ENCODE measurements around the gene PLXNA1.

The PLXNA1 gene

DNA sequence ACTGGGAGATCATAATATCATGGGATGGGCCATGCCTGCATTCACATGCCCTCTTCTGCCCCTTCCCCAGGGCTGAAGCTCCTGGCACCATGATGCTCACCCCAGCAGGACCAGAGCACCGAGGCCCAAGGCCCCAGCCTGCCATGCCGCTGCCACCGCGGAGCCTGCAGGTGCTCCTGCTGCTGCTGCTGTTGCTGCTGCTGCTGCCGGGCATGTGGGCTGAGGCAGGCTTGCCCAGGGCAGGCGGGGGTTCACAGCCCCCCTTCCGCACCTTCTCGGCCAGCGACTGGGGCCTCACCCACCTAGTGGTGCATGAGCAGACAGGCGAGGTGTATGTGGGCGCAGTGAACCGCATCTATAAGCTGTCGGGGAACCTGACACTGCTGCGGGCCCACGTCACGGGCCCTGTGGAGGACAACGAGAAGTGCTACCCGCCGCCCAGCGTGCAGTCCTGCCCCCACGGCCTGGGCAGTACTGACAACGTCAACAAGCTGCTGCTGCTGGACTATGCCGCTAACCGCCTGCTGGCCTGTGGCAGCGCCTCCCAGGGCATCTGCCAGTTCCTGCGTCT lies 5.6 kb downstream of the PLXNA1 start:
- no peak for DNase-seq

DNA sequence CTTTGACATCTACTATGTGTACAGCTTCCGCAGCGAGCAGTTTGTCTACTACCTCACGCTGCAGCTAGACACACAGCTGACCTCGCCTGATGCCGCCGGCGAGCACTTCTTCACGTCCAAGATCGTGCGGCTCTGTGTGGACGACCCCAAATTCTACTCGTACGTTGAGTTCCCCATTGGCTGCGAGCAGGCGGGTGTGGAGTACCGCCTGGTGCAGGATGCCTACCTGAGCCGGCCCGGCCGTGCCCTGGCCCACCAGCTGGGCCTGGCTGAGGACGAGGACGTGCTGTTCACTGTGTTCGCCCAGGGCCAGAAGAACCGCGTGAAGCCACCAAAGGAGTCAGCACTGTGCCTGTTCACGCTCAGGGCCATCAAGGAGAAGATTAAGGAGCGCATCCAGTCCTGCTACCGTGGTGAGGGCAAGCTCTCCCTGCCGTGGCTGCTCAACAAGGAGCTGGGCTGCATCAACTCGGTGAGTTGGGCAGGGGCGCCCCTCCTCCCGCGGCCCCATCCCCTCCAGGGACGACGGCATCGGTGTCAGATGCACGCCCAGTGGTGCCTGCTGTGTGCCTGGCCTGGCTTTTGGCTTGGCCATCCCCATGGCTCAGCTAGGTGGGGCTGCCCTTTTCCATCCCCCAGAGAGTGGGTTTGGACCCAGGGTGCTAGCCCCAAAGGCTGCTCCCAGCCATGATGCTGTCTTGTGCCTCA lies 6.6 kb downstream of the PLXNA1 start:
- DNase-seq = no peak

DNA sequence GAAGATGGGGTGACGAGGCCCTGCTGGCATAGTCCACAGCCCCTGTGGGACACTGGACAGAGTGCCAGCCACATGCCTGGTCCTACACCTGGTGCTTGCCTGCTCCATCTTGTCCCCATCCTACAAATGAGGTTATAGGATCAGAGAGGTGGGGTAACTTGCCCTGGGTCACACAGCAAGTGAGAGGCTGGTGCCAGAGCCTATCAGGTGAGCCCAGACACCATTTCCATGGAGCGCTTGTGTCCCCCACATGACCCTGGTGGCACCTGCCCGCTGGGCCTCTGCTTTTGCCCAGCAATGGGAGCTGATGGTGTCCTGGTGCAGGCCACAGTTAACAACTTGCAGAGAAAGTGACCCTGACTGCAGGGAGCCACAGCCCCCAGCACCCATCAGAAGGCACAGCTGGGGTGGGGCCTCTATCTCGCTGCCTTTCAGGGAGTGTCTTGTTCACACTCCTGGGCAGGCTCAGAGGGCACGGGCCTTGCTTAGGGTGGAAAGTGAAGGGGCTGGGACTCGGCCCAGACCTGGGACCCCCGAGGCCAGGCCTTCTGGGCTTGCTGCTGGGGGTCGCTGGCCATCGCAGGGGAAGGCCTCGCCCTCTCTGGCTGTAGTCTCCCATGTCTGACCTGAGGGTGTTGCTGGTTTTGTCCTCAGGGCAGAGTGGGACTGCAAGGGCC lies 7.2 kb downstream of the PLXNA1 start:
- no peak for DNase-seq

DNA sequence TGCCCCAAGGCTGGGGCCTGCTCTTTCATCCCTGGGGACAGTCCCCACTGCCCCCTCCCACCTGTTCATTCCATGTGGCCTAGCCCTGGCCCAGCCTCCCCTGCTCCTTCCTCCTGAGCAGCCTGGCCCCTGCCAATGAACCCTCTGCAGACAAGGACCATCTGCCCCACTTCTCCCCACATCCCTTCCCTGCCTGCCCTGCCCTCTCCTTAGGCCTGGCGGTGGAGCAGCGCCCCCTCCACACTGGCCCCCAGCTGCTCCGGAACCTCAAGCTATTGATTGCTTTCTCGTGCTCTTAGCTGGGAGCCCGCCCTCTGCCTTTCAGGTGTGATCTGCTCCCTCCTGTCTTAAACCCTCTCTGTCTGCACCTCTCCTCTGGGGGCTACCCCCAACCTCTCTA lies 8.0 kb downstream of the PLXNA1 start:
- DNase-seq = no peak

DNA sequence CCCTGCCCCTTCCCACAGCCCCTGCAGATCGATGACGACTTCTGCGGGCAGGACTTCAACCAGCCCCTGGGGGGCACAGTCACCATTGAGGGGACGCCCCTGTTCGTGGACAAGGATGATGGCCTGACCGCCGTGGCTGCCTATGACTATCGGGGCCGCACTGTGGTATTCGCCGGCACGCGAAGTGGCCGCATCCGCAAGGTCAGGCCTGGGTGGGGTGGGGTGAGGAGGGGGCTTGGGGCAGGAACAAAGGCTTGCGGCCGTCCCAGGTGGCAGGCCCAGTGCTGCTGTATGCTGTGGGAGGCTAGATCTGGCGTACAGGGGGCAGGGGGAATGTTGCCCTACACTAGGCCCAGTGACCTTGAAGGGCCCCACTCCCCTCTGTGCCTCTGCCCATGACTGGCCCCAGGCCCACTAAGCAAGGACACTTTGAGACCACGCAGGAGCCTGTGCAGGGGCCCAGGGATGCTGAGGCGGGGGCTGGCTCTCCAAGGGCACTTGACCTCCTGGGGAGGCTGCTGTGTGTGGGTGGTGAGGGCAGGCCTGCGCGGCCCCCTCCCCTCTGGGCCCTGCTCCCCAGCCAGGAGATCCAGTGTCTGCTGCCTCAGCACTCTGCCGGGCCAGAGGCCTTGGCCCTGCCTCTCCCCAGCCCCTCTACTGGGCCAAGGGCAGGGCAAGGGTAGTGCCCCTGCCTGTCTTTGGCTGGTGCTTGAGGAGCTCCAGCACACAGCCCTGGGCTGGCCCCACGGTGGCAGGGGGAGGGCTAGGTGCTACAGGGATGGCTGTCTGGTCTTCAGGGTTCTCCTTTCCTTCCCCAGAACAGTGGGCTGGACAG lies 8.7 kb downstream of the PLXNA1 start:
- no peak for DNase-seq

DNA sequence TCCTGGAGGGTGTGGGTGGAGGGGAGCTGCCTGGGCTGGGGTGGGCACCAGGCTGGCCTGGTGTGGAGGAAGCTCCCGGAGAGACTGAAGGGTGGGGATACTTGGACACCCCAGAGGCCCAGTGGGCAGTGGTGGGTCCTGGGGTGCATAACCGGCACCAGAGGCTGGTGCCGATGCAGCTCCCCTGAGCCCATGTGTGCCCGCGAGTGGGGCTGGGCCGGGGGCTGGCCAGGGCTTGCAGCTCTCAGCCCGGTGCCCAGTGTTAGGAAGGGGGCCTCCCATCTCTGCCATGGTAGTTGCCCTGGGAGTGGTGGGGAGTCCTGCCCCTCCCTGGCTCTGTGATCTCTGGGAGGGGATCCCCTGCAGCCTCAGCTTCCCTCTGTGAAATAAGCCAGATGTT lies 9.3 kb downstream of the PLXNA1 start:
- no peak for DNase-seq

DNA sequence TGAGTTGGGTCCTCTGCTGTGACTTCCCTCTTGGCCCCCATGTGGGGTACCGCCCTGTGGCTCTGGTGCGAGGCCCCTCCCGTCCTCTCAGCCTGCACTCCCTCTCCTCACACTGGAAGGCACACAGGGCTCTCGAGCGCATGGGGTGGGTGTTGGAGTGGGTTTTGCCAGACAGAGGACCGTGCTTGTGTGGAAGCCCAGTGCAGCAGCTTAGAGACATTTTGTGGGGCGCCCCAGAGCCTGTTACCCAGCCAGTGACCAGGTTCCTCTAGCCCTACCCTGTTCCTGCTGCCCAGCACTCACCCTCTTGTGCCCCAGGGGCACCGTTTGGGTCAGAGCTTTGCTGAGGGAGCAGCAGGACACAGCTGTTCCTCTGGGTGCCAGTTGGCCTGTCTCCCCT lies 9.9 kb downstream of the PLXNA1 start:
- no peak for DNase-seq

DNA sequence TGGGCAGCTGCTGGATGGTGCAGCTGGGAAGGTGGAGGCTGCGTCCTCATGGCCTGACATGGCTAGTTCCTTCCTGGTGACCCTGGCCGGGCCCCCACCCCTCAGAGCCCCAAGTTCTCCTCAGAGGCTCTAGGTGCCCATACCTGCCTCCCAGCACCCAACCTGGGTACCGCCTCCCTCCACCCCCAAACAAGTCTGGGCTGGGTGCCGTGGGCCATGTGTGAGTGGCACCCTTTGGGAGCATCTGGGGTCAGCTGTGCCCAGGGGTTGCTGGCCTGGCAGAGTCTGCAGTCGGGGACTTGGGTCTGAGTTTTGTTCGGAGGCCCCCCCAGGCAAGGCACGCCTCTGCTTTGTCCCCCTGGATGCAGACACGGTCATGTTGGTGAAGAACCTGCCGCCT lies 10.5 kb downstream of the PLXNA1 start:
- DNase-seq = no peak

DNA sequence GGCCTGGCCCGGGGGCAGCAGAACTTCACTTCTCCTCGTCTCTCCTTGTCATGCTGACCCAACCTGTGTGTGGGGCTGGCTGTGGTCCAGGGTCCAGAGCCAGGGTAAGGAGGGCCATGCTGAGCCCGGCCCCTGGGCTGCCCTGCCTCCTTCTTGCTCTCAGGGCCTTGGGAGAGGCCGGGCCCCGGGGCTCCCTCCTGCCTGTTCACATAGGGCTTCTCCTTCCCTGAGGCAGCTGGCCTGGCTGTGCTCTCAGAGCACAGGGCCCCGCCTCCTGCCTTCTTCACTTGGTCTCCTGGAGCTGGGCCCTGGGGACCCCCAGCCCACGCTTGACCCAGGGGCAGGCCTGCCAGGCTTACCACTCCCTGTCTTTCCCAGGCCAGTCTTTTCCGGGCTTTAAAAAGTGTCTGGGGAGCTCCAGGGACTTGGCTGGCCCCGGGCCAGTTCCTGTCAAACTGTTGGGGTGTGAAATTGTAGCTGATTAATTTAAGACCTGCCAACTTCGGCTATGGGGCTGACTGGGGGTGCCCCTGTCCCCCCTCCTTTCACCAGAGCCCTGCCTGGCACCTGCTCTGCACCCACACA lies 11.8 kb downstream of the PLXNA1 start:
- no peak for DNase-seq

DNA sequence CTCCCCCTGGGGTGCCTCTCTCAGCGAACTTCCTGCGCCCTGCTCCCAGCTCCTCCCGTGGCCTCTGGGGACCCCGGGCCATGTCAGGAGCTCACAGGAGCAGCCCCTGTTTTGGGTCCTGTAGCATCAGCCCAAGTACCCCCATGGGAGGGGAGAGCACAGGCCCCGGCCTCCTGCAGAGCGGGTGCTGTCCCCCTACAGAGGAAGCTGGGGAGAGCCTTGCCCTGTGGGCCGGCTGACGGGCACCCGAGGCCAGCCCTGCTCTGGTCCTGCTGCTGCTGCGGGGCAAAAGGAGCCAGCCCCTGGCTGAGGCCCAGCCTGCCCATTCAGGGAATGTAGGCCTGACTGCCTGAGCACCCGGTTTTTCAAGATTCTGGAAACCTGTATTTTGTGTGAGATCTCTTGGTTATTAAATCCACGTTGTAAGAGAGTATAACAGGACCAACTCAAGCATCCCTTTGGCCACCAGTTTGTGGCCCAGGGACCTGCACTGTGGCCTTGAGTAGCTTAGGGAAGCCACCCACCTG lies 12.4 kb downstream of the PLXNA1 start:
- no peak for DNase-seq

DNA sequence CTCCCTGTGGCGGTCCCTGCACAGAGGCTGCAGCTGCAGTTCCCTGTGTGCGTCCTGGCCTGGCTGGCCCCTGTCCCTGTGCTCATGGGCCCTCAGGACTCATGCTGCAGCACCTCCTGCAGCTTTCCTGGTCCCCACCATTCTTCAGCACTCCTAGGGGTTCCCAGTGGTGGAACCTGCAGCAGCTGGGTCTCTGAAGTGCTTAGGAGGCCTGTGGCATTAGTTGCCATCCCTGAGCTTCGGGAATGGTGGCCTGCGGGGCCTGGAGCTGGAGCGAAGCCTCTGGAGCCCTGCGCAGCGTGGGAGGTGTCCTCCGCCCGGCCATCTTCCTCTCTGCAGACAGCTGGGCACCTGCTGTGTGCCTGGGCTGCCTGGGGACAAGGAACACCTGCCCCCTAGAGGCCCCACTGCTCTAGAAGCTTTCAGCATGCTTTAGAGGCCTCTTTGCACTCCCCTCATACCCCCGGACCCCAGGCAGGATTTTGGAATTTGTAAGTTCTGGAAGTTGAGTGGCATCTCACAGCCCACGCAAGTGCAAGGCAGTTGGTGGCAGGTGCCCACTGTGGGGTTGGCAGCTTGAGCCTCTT lies 13.1 kb downstream of the PLXNA1 start:
- DNase-seq = no peak

DNA sequence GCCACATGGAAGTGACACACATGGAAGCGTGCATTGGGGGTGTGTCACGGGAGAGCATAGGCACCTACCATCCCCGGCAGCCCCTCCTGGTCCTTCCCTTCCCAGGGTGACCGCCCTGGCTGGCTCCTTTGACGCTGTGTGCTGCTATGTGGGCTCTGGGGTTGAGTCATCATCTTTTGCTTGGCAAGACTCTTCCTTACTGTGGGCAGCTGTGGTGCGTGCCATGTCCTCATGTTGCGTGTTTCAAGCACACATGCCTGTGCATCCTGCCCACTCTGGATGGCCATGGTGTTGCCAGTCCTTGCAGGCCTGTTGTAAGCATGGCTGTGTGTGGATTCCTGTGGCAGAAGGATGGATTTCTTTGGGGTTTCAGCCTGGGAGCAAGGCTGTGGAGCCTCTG lies 14.0 kb downstream of the PLXNA1 start:
- no peak for DNase-seq

DNA sequence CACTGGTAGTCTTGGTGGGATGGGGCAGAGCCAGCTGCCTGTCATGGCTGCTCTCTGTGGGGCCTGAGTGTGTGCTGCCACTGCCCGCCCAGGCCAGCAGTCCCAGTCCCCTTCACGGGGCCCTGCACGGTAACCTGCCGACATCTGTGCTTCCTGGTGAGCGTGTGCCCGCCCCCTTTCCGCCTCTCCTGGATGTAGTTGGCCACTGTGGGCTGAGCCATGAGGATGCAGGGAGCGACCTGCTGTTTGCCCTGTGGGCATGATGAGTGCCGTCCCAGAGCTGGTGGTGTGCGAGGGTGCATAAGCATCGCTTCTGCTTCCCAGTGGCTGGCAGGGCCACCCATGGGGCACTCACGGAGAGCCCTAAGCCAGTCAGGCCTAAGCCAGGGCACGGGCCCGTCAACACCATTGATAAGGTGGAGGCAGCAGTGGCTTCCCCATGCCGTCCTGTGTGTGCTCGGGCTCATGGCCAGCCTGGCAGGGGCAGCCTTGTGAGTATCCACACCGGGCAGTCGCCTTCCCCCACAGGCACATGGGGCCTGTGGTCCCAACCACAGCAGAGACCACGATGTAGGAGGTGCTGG lies 14.6 kb downstream of the PLXNA1 start:
- DNase-seq = no peak

DNA sequence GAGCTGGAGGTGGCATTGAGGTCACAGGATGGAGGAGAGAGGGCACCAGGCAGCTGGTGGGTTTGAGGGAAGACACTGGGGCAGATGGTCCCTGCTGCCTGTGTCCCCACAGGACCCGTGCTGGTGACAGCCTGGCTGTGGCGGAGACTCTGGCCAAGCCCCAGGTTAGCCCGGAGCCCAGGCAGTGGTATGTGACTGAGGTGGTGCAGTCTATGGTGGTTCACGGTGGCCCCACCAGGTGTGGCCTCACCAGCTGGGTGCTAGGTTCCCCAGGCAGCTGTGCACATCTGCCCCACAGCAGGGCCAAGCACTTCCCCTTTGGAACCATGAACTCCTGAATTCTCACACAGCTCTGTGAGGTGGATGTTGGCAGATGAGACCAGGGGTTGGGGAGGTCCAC lies 15.4 kb downstream of the PLXNA1 start:
- no peak for DNase-seq

DNA sequence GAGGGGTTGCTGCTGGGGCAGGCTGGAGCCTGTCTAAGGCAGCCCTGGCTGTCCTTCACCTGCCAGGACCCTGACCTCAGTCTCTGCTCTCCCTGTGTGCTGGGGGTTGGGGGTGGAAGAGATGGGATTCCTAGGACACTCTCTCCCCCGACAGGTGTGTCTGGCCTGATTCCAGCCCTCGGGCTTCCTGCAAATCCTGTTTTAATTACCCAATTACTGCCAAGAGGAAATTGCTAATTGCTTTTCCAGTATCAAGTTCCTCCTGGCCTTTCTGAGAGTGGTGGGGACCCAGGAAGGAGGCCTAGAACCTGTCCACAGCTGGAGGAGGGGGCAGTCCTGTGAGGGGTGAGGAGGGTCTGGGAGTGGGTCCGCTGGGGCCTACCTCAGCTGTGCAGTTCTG lies 15.8 kb downstream of the PLXNA1 start:
- no peak for DNase-seq

DNA sequence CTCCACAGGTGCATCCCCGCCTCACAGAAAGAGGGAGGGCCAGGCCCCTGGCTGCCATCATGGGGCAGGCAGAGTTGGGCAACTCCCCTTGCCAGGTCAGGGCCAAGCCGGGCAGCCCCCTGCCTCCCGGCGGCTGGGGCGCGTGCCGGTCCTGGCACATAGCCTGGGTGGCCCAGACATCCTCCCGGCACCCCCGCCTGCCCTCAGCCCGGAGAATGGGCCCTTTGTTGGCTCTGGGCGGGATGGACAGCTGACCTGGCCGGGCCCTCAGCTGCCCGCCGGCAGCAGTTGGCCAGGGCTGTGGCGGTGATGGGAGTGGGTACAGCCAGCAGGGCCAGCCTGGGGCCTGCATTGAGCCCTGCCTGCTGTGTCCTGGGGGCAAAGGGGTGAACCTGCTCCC lies 16.5 kb downstream of the PLXNA1 start:
- DNase-seq = no peak

DNA sequence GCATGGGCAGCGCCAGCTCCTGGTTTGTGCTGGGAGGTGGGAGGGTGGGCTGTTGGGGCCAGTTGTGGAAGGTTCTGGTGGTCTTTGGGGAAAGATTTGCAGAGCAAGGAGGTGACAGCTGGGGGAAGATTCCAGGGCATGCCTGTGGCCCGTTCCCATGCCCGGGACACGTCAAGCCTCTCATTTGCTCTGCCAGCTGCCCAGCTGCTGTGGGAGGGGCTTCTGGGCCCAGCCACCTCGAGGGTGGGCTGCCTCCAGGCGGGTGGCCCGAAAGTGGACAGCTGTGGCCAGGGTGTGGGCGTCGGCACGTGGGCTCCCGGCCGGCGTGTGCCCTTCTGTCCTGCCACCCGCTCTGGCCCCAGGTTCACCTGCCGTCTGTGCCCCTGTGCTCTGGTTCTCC lies 17.2 kb downstream of the PLXNA1 start:
- no peak for DNase-seq

DNA sequence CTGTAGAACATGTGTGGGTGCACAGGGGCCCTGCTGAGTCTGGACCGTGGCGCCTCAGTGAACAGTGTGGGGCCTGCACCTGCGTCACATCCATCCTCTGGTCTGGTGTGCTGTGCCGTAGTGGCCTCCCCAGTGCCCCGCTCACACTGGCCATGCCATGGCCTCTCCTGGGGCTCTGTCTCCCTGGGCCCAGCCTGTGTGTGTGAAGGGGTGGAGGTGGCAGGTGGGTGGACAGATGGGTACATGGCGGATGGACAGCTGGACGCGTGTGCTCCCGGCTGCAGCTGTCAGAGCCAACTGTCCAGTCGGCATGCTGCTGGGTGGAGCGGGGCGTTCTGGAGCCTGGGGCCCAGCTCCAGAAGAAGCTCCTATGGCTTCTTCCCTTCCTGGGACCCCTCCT lies 17.8 kb downstream of the PLXNA1 start:
- DNase-seq = no peak

DNA sequence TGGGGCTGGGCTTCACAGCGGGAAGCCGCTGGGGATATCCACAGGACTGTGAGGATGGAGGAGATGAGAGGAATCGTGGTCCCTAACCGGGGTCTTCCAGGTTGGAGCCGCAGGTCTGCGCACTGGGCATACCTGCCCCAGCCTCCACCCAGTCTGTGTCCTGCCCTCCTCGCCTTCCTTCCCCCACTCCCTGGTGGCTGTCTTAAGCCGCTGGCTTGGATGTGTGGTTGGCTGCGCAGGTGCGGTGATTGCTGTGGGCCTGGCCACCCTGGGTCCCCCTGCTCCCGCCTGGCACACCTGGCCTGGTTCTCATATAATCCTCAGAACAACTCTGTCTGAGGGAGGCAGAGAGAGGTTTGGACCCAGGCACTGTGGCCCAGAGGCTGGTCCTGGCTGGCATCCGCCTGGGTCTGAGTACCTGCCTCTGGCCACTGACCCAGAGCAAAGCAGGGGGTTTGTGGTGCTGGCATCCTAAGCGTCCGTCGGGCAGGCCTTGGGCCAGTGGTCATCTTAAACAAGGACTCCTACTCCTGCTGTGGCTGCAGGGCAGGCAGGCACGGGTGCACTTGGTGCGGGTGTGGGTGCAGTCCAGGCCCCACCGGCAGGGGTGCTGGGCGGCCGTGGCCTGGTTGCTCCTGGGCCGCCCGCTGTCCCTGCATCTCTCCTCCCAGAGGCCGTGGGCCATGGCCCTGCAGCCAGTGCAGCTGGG lies 18.7 kb downstream of the PLXNA1 start:
- DNase-seq = no peak

DNA sequence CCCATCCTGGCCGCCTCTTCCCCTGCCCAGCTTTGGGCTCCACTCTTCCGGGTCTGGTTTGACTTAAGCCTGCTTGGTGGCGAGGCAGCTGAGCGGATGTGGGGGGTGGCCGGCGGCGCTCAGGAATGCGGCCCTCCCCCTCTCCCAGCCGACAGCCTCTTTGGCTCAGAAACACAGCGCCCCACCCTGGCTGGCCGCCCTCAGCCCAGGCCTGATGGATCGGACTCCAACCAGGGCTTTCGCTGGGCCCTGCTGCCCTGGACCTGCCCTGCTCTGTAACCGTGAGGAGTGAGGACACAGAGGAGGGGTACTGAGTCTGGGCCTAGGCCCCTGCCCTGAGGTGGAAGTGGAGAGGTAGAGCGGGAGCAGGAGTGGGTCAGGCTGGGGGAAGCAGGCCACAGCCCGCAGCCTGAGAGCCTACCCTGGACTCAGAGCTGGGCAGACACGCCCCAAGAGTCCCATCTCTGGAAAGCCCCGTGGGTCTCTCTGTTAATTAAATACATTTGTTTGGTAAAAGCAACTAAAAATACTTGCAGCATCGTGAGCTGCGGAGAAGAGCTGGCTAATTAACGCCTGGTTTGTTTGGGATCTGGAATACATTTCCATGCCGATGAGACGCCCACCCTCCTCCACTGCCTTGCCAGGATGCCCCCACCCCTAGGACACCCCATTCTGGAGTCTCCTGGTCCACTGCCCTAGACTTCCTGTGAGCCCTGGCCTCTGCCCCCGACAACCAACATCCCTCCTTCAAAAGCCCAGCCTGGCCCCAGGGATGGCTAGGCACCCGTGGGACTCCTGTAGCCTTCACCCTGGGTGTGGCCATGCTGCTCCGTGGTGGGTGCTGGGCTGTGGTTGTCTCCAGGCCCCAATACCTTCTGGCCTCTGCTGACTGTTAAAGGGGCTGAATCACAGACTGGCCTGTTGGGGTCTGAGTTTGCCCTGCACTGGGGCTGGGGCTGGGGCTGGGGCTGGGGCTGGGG lies 19.6 kb downstream of the PLXNA1 start:
- DNase-seq = no peak
